Activated CD4-positive, CD25-positive, alpha-beta regulatory T cell treated with anti-CD3 and anti-CD28 coated beads, Interleukin-2, amount 50 U/mL, for 16 hours (primary cell): ENCODE data around the gene CFAP65.

Experiments used
- DNase-seq: peaks from one replicate; pipeline ENCODE4 v3.0.0-alpha.2; 2020; ENCODE audit warnings: low read depth, low spot score

CFAP65 gene

GRCh38 chr2:219009294-219009693 is 32.0 kb downstream of the CFAP65 start:
- no peak for DNase-seq

GRCh38 chr2:219003979-219004378 is 37.3 kb downstream of the CFAP65 start:
- no peak for DNase-seq

DNA sequence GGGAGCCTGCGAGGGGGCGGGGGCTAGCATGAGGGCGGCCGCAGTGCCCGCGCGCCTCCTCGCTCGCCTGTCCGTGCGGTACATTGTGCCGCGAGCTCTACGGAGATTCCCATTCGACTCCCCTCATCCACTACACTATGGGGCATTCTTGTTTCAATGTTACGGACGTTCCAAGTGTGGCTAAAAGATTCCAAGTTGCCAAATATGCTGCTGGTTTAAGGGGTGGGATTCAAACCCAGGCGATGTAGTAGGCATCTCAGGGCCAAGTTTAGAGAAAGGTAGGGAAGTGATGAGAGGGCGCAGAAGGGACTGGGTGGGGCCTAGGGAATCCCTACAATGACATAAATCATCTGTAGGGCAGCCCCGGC is 38.1 kb downstream of the CFAP65 start:
- DNase-seq = no peak

DNA sequence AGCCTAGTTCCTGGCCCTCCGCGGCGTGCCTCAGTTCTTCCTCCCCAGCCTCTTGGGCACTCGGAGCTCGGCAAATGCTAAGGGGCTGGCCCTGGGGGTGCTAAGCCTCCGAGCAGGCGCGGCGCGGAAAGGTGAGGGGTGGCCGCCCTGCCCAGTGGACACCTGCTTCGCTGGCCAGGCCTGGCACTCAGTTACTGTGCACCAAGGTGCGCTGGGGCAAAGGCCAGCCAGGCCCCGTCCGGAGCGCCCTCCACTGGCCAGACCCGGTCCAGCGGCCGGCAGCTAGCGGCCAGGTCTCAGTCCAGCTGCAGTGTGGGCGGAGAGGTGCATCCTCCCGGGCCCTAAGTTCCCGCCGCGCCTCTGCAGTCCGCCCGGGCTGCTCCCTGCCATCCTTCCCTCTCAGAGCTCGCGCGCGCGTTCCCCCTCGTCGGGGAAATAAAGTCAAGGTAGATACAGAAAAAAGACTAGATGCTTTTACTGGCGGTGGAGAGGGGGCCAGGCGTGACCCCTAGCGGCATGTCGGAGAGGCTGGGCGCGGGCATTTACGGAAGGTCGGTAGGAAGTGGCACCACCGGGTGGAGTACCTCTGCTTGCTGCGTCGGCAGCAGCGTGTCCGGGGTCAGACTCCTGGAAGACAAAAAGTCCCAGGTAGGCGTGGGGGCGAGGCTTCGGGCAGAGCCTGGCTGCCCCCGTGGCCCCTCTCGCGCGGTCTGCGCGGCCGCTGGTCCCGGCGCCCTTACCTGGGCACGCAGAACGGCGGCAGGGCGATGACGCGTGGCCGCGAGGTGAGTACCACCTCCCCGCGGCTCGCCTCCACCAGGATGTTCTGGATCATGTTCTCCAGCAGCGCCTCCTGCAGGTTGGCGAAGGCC is 38.7 kb downstream of the CFAP65 start:
- no peak for DNase-seq

DNA sequence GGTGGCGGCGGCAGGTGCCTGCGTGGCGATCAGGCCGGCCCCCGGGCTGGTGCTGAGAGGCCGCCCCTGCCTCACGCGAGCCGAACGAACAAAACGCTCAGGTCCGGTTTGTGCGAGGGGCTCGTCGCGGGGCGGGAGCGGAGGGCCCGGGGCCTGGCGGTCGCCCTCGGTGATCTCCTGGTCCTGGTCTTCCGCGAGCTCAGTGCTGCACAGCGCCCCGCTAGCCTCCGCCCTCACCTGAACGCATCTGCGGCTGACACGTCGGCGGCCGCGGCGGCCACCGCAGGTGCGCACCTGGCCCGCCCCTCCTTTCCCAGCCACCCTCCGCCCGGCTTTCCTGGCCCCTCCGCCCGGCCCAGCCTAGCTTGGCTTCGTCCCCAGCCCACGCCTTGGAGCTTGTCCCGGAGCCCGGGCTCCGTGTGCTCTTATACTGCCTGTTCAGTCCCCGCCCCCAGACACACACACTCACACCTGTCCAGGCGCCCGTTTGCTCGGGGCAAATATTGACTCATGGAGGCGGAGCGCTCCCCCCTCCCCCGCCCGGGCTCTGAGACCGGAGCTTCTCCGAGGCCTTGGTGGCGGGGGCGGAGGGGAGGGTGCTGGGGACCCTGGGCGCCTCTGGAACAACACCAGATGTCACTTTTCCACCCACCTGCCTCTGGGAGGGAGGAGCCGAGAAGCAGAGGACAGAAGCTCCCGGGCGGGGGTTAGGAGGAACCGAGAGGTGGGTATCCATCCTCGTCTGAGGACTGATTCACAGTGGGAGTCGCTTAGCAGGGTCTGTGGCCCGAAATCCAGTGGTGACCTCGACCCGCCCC is 39.5 kb downstream of the CFAP65 start:
- DNase-seq = no peak

- no peak for DNase-seq
Observed at GRCh38 chr2:219001100-219001576, 40.2 kb downstream of the CFAP65 start.

DNA sequence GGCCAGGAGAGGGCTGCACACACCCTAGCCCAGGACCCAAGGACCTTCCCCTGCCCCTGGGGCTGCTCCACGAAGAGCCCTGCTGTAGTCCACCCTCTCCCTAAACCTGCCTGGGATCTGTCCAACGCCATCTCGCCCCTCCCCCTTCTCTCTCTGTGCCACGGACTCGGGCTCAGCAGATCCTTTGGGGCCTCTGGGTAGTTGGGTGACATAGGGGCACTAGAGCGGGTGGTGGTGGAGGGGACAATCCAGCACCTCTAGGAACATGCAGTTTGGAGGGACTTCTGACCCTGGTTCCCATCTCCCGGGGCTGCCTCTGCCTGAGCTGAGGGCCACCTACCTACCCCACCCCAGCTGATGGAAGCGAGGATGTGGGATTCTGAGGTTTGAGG is 40.8 kb downstream of the CFAP65 start:
- DNase-seq = no peak

DNA sequence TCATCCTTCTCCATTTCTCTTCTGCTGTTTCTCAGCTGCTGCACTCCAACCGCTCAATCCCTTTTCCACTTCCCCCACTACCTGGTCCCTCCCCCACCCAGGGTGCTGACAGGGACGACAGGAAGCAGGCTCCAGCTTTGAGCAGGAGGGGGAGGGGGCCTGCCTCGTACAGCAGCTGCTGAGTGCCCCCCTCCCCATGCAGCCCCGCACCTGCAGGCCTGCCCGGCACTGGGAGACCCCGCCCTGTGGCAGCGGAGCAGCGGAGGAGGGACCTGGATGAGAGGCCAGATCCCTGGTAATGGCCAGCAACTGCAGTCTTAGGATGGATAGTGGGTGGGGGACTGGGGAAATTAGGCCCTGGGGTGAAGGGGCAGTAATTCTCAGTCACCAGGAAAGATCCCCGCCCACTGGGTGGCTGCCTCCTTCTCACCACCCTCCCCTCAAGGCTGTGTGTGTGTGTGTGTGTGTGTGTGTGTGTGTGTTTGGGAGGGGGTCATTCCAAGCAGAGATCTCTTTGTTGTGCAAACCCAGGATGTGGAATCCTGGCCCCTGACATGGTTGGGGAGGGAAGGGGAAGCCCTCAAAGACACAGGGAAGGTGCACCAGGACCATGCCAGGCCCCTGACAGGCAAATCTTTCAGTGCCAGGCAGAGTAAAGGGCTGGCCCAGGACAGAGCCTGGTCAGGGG is 41.3 kb downstream of the CFAP65 start:
- no peak for DNase-seq

DNA sequence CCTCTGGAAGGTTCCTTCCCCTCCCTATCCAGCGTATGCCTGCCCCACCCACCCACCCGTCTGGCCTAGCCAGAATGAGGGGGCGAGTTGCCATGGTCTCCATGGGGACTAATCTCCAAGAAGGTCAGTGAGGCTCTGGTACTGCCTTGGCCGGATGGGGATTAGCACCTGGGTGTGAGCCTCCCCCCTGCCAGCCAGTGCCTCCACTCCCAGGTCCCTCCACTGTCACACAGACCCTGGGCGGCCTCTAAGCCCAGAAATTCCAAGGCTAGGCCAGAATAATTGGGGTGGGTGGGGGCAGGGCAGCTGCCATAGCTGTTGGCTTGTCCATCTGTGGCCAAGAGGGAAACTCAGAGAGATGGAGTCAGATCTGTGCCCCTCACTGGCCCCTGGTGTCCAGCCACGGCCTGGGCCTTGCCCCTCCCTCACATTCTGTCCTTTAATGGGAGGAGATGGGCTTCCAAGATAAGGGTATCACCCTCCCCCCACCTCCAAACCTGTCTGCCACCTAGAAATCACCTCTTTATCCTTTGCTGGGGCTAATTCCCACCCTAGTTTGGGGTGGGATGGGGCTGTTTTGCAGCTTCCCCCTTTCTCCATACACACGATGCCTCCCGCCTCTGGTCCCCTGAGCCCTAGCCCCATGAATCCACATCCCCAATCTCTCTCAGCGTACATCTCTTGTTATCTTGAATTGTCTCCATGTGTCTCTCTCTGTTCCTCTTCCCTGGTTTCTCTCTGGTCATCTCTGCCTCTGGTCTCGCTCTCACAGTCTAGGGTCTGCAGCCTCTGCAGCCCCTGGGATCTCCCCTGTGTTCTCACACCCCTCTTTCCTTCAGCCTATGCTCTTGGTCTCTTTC is 42.1 kb downstream of the CFAP65 start:
- DNase-seq = no peak

- no peak for DNase-seq
Observed at GRCh38 chr2:218998414-218999002, 42.8 kb downstream of the CFAP65 start.

GRCh38 chr2:218997731-218998130 is 43.6 kb downstream of the CFAP65 start:
- no peak for DNase-seq

GRCh38 chr2:218996937-218997336 is 44.4 kb downstream of the CFAP65 start:
- no peak for DNase-seq

DNA sequence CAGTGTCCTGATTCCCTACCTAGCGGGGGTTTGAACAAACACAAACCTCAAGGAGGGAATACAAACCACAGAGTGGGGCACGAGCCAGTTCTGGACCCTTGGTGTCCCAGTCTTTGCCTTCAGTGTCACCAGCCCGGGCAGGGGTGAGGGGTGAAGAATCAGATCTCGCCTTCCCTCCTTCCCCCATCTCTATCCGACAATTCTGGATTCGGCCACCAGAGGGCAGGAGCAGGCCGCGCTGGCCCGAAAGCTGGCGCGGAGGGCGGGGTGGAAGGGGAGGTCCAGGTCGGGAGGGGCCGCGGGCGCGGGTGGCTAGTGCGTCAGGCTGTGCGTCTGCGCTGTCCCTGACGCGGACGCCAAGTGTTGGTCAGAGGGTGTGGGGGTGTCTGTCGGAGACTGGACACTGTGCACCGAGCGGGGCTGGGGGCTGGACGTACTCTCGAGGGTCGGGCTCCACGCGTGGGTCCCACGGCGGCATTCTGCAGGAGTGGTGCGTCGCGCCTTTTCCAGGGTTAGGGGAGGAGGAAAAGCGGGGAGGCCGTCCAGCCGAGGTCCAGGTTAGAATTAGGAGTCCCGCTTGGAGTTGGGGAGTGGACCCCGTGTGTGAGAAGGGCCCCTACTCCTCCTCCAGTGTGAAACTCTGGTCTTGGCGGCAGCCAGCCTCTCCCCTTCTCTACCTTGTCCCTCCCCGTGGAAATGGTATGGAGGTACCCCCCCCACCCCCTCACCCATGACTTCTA is 45.2 kb downstream of the CFAP65 start:
- peak; percentile 52 for DNase-seq

GRCh38 chr2:218995561-218995960 is 45.8 kb downstream of the CFAP65 start:
- DNase-seq = no peak

DNA sequence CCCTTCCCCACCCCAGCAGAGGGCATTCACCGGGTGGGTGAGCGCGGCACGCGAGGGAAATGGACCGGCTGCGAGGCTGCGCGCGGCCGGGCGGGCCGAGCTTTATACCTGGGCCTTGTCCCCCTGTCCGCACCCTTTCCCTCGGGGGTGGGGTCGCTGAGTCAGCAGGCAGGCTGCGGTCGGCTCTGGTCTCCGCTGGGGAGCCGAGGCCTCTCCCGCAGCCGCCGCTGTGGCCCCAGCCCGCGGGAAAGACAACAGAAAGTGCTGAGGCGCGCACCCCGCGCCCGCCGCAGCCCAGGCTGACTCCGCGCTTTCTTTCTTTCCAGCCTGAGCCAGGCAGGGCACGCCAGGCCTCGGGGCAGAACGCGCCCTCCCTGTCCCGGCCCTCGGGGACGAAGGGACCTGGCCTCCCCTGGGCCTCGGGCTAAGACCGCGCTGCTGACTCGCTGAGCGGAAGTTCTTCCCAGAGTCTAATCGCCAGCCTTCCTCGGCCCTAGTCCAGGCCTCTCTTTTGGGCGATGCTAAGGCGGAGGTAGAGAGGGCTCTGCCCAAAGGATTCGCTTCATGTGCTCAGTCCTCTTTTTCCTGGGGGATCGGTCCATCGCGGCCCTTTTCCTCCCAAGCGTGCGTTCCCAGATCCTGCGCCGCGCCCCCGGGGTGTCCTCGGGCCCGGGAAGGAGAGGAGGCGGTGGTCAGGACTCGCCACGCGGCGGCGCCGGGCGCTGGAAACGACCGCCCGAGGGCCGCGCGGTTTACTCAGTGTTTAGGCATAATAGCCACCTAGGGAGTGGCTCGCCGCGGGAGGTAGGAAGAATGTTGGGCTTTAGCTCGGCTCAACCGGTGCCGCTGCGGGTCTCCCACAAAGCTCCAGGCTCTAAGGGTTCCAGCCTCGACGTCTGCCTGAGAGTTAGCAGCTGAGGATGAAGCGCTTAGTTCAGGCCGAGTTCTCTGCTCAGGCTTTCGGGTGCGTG is 47.7 kb downstream of the CFAP65 start, which contains the start of gene CRYBA2:
Gene CRYBA2, minus strand, starts transcription at position 78 of the 971 bp plus-strand sequence. CDS start 246 bp downstream, outside the sequence.
- DNase-seq = no peak

DNA sequence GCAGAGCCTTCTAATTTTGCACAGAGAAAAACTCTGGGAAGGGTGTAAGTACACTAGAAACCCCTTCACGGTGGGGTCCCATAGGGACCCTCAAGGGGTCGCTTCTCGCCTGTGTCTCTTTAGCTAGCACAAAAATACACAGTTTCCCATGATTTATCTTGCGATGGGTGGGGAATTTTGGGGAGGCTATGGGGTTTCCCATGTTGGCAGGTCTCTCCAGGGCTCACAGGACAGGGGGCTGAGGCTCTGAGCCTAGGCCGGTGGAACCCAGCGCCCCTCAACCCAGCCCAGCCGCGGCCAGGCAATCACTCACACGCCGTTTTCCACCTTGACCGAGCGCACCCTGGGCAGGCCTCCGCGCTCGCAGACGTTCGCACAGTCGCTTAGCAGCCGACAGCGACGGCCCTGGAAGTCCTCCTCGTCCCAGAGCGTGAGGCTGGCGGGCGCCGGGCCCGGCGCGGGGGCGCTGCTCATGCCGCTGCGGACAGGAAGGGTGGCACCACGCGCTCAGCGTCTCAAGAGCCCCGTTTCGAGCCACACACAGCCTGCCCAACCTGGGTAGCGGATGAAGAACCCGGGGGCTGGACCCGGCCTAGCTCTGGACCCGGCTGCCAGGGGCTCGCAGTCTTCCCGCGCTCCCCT is 48.5 kb downstream of the CFAP65 start:
- no peak for DNase-seq

DNA sequence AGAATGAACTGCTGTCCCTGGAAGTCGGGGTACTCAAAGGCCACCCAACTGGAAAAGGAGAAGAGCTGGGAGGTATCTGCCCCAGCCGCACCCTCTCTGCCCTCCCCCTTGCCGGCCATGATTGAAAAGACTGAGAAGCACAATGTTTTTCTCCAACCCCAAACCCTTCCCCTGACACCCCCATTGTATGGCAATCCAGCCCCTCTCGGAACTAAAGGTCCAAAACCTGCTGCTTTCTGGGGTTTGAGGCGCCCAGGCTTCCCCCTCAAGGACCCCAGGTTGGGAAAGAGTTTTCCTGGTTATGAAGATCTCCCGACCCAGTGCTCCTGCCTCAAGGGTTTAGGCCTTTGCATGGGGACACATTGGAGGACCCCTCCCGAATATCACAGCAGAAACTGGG is 49.1 kb downstream of the CFAP65 start:
- no peak for DNase-seq

DNA sequence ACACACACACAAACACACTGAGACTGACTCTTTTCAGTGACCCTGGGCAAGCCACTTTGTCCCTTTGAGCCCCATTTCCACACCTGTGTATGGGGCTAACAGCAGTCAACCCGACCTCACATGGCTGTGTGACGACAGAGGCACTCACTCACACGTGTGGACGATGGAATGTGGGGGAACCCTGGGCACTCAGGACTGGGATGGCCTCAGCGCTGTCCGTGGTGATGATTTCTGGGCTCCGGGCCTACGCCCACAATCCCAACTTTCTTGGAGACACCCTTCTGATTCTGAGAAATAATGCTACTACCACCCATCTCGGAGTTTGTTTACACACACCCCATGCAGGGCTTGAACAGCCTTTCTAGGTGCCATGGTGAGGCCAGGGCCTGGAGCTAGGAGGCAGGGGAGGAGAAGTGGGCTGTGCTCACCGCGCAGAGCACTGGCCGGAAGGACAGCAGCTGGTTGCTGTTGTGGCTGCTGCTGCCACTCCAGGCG is 49.6 kb downstream of the CFAP65 start:
- no peak for DNase-seq
